Left ventricle myocardium inferior (tissue), 1 donor: ENCODE data around the gene PGLYRP1. TPM values are rescaled to one million over a fixed set of nuclear protein-coding genes. Genes with fewer than 3 reads are reported as not detected.

Source experiments
- DNase-seq: peaks from one replicate; pipeline ENCODE4 v3.0.0-alpha.2; 2020
- H3K27ac ChIP-seq: fragments of 200-600 bp; replicated peaks from 2 replicates; pipeline ENCODE4 v1.8.0; 2021
- H3K27me3 ChIP-seq: fragments of 200-600 bp; 2 replicates; pipeline ENCODE4 v1.8.0; 2021; ENCODE audit warnings: low read depth
- H3K36me3 ChIP-seq: fragments of 200-600 bp; 2 replicates; pipeline ENCODE4 v1.8.0; 2021
- H3K4me1 ChIP-seq: fragments of 200-600 bp; 2 replicates; pipeline ENCODE4 v1.8.0; 2021
- H3K4me3 ChIP-seq: fragments of 200-600 bp; 2 replicates; pipeline ENCODE4 v1.8.0; 2021; ENCODE audit warnings: mild to moderate bottlenecking, moderate library complexity
- H3K9me3 ChIP-seq: fragments of 200-600 bp; replicated peaks from 2 replicates; pipeline ENCODE4 v1.8.0; 2021
- intact Hi-C: fragments of 100-400 bp; cut with micrococcal nuclease; formaldehyde crosslinking; loops from one replicate; pipeline ENCODE4 v1.11.0; 2022
- total RNA-seq: library from RNA; stranded (reverse); fragmentation: NEBNext Ultra II Directional; extraction: Animal tissue kit (Norgen Biotek cat#: 25700); gene quantifications from one replicate; pipeline ENCODE4 v1.2.1, GENCODE V29; 2021
- TF ChIP-seq, protein P1 (sequence below): fragments of 200-600 bp; IDR thresholded peaks from 2 replicates; pipeline ENCODE4 v1.8.0; 2021; ENCODE audit warnings: antibody characterized with exemption, mild to moderate bottlenecking, borderline replicate concordance
- donor health status: DM: no; HTN: yes; CAD: no; lungs with severe emphysema.

PGLYRP1 gene
- total RNA-seq, 1 donor from 2014 or later = not detected

DNA sequence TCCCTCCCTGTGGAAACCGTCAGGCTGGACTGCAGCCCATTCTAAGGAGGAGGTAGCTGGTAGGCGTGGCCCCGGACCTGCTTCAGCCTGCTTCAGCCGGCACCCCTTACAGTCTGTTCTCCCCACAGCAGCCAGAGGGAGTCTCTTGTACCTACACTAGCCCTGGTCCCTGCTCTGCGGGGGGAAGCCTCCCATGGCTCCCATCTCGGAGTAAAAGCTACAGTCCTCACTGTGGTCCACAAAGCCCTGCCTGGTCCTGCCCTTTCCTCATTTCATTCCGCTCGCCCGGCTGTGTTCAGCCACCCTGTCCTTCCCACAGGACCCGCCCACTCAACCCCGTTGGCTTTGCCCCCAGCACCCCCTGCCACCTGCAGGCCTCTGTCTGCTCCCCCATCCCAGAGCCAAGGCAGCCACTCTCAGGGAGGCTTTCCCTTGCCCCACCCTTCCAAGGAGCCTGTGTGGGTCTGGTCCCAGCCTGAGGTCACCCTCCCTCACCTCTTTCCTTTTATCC lies 1.3 kb downstream of the PGLYRP1 start:
- Histone ChIP-seq H3K36me3 (no peaks in the 10 kb centered on the region), H3K4me3 (no peak overlapping the region), H3K9me3 (no peaks in the 10 kb centered on the region), H3K27me3 (peaks cover 47% of the 10 kb centered on the region), H3K27ac (no peak overlapping the region), H3K4me1 (peaks cover 4% of the 10 kb centered on the region)
- DNase-seq = no peak
- intact Hi-C loops = no loop called here
- TF ChIP-seq, protein P1, sequence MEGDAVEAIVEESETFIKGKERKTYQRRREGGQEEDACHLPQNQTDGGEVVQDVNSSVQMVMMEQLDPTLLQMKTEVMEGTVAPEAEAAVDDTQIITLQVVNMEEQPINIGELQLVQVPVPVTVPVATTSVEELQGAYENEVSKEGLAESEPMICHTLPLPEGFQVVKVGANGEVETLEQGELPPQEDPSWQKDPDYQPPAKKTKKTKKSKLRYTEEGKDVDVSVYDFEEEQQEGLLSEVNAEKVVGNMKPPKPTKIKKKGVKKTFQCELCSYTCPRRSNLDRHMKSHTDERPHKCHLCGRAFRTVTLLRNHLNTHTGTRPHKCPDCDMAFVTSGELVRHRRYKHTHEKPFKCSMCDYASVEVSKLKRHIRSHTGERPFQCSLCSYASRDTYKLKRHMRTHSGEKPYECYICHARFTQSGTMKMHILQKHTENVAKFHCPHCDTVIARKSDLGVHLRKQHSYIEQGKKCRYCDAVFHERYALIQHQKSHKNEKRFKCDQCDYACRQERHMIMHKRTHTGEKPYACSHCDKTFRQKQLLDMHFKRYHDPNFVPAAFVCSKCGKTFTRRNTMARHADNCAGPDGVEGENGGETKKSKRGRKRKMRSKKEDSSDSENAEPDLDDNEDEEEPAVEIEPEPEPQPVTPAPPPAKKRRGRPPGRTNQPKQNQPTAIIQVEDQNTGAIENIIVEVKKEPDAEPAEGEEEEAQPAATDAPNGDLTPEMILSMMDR = no peak

DNA sequence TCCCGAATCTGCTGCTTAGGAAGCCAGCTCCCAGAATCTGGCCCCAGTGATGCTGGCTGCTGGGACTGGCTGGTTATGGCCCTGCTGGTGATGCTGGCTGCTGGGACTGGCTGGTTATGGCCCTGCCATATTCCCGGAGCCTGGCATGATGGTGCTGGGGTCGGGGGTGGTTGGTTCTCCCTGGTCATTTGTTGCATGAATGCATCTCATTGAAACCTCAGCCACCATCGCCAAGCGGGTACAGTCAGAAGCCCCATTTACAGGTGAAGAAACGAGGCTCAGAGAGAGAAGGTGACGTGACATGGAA lies 2.1 kb downstream of the PGLYRP1 start:
- H3K4me3 ChIP-seq = no peak overlapping the region
- H3K27me3 ChIP-seq = peaks cover 45% of the 10 kb centered on the region
- intact Hi-C loops = no loop called here
- TF ChIP-seq, protein P1 = no peak
- H3K27ac ChIP-seq = no peak overlapping the region
- DNase-seq = no peak
- H3K36me3 ChIP-seq = no peaks in the 10 kb centered on the region
- H3K4me1 ChIP-seq = peaks cover 12% of the 10 kb centered on the region
- H3K9me3 ChIP-seq = no peaks in the 10 kb centered on the region

DNA sequence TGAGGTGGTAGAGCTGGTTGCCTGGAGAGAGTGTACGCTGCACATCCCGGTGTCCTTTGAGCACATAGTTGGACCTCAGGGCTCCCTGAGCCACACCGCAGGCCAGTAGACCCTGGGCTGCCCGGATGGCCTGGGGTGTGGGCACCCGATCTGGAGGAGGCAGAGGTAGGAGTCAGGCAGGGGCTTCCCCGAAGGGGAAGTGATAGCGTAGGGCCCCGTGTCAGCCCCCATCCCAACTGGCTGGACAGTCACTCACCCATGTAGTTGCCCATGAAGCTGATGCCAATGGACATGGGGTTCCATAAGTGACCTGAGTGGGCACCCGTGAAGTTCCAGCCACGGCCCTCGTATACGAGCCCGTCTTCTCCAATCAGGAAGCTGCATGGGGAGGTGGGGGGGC lies 3.6 kb downstream of the PGLYRP1 start:
- no peak for DNase-seq
- H3K27me3 ChIP-seq = peaks cover 45% of the 10 kb centered on the region
- H3K4me1 ChIP-seq = peaks cover 26% of the 10 kb centered on the region
- H3K9me3 ChIP-seq = no peaks in the 10 kb centered on the region
- TF ChIP-seq, protein P1 = no peak
- no peak overlapping the region for H3K4me3 ChIP-seq
- intact Hi-C loops = no loop called here
- H3K27ac ChIP-seq = no peak overlapping the region
- H3K36me3 ChIP-seq = no peaks in the 10 kb centered on the region

DNA sequence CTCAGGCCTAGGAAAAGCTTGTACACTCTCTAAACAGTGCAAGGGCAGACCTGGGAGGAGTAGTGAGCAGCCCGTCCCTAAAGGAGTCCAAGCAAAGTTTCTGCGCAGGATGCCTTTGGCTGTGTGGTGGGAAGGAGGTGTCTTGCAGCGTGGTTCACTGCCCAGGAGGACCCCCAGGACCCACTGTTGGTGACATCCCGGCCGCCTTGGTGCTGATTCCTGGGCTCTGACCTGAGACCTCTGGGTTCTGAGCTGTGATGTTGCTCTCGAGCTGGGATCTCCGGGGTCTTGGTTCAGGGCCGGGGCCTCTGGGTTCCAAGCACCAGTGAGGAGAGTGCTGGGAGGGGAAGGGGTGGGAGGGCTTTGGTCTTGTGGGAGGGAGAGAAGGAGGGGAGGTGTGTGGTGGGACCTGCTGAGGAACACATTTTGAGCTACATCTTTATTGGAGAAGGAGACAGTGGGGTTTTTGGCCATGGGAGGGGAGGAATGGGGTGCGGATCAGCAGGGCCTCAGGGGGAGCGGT lies 4.1 kb downstream of the PGLYRP1 start:
- TF ChIP-seq, protein P1 = no peak
- Histone ChIP-seq H3K4me3 (no peak overlapping the region), H3K27me3 (peaks cover 45% of the 10 kb centered on the region), H3K36me3 (no peaks in the 10 kb centered on the region), H3K9me3 (no peaks in the 10 kb centered on the region), H3K4me1 (peaks cover 26% of the 10 kb centered on the region), H3K27ac (no peak overlapping the region)
- DNase-seq = no peak
- intact Hi-C loops = no loop called here

DNA sequence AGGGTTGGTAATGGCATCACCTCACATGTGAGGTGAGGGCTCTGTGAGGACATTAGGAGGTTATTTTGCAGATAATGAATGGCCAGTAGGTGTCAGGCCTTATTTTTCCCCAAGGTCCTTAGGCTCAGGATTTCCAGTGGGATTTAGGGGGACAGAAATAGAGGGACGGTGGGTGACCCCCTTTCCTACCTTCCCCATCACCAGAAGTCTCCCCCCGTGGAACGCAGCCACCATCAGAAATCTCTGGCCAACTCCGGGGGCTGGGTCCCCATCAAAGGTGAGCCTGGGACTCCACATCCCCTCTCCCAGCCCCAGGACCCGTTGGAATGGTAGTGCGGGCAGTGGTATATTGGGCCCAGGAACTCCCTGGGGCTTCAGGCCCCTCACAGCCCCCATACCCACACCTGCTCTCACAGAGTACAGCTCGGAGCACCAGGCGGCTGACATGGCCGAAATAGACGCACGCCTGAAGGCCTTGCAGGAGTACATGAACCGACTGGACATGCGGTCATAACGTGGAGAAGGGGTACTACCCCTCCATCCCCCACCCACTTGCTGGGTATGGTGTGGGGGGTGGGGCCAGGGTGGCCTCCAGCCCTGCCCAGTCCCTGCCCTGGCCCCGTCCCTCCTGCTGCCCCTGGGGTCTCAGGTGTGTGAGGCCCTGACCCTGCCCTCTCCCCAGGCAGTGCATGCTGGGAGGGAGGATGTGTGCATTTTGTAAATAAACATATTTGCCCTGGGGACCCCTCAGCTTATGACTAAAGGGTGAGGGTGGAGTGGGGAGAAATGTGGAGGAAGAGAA lies 4.8 kb downstream of the PGLYRP1 start:
- Histone ChIP-seq H3K9me3 (no peaks in the 10 kb centered on the region), H3K36me3 (no peaks in the 10 kb centered on the region), H3K27ac (no peak overlapping the region), H3K27me3 (peaks cover 45% of the 10 kb centered on the region), H3K4me3 (no peak overlapping the region), H3K4me1 (peaks cover 26% of the 10 kb centered on the region)
- TF ChIP-seq, protein P1 = no peak
- no peak for DNase-seq
- intact Hi-C loops = no loop called here
